CD4-positive, alpha-beta T cell (primary cell): ENCODE data around the gene PHAF1. TPM values are rescaled to one million over a fixed set of nuclear protein-coding genes. Genes with fewer than 3 reads are reported as not detected.

Source experiments
- ATAC-seq: fragments of 200-7000 bp; cut with Tn5 transposase; one replicate; pipeline ENCODE4 v1.10.0; 2022; ENCODE audit warnings: mild to moderate bottlenecking; ENCODE audit not compliant: poor library complexity
- CTCF ChIA-PET: fragments of 350-600 bp; sonication (Branson Sonifier 250); formaldehyde crosslinking; loops from one replicate; lab custom pipeline; 2021; ENCODE audit warnings: antibody characterized with exemption, inconsistent platforms; lab: Charles Lee
- POLR2A ChIA-PET: fragments of 350-600 bp; sonication (Branson Sonifier 250); formaldehyde crosslinking; loops from one replicate; lab custom pipeline; 2021; ENCODE audit warnings: antibody characterized with exemption, inconsistent platforms; lab: Charles Lee
- DNase-seq, 14 experiments: peaks; one replicate each; pipeline ENCODE4 v3.0.0-alpha.2; 2013 to 2020; ENCODE audit warnings: mixed read lengths in 2 of 14
- H3K27ac ChIP-seq, 2 donors: one replicate each; pipeline versions ENCODE4 v1.5.1 to v1.7.0; 2013; ENCODE audit warnings: low read length in 2 of 2, low read depth in 1 of 2, mild to moderate bottlenecking in 1 of 2
- H3K27me3 ChIP-seq, 2 experiments: 1 replicate in 1 of 2; 2 replicates in 1 of 2; pipeline versions ENCODE4 v1.6.1 to v1.7.0; 2013; ENCODE audit warnings: low read length in 2 of 2, control low read depth in 1 of 2, mild to moderate bottlenecking in 1 of 2, moderate library complexity in 1 of 2; ENCODE audit not compliant: insufficient read depth in 2 of 2, control insufficient read depth in 1 of 2
- H3K36me3 ChIP-seq: one replicate; pipeline ENCODE4 v1.6.1; 2013; ENCODE audit warnings: low read length, control low read depth; ENCODE audit not compliant: insufficient read depth
- H3K4me1 ChIP-seq: one replicate; pipeline ENCODE4 v1.6.1; 2013; ENCODE audit warnings: low read length, control low read depth; ENCODE audit not compliant: insufficient read depth
- H3K4me3 ChIP-seq: one replicate; pipeline ENCODE4 v1.5.1; 2013; ENCODE audit warnings: mild to moderate bottlenecking, low read length, moderate library complexity
- H3K9me3 ChIP-seq, 2 experiments: 1 replicate in 1 of 2; 2 replicates in 1 of 2; pipeline versions ENCODE4 v1.6.1 to v1.7.0; 2013; ENCODE audit warnings: low read length in 2 of 2, mild to moderate bottlenecking in 2 of 2, control low read depth in 1 of 2, moderate library complexity in 1 of 2; ENCODE audit not compliant: control insufficient read depth in 1 of 2, insufficient read depth in 1 of 2
- H3K27ac Mint-ChIP-seq: one replicate; pipeline ENCODE4 v1.8.0; 2020; ENCODE audit warnings: mixed read lengths
- H3K27me3 Mint-ChIP-seq: one replicate; pipeline ENCODE4 v1.8.0; 2021; ENCODE audit warnings: mixed read lengths
- H3K36me3 Mint-ChIP-seq: one replicate; pipeline ENCODE4 v1.8.0; 2021; ENCODE audit warnings: low read depth, mixed read lengths
- H3K4me1 Mint-ChIP-seq: one replicate; pipeline ENCODE4 v1.8.0; 2021; ENCODE audit warnings: low read depth, mixed read lengths
- H3K4me3 Mint-ChIP-seq: one replicate; pipeline ENCODE4 v1.8.0; 2020; ENCODE audit warnings: mild to moderate bottlenecking, mixed read lengths
- H3K9me3 Mint-ChIP-seq: one replicate; pipeline ENCODE4 v1.8.0; 2020; ENCODE audit warnings: mixed read lengths
- intact Hi-C, 2 experiments: fragments of 100-400 bp; cut with DNase I in 1 of 2; cut with micrococcal nuclease in 1 of 2; formaldehyde crosslinking; loops; one replicate each; pipeline versions ENCODE4 v1.15.1 to v1.9.0; 2023 to 2025; cut with DNase I, micrococcal nuclease
- total RNA-seq, 174 experiments: library from RNA in 2 of 174; stranded (reverse) in 2 of 174; gene quantifications; one replicate each; pipeline ENCODE4 v1.2.3 and lab custom pipeline; 2021 to 2026
- TF ChIP-seq, protein P1 (sequence below): fragments of 200-600 bp; IDR thresholded peaks from one replicate; pipeline ENCODE4 v1.8.0; 2022; ENCODE audit warnings: antibody characterized with exemption, mild to moderate bottlenecking

Gene PHAF1
- total RNA-seq, 2 experiments from 2014 or later: 10.6 to 10.8 TPM

DNA sequence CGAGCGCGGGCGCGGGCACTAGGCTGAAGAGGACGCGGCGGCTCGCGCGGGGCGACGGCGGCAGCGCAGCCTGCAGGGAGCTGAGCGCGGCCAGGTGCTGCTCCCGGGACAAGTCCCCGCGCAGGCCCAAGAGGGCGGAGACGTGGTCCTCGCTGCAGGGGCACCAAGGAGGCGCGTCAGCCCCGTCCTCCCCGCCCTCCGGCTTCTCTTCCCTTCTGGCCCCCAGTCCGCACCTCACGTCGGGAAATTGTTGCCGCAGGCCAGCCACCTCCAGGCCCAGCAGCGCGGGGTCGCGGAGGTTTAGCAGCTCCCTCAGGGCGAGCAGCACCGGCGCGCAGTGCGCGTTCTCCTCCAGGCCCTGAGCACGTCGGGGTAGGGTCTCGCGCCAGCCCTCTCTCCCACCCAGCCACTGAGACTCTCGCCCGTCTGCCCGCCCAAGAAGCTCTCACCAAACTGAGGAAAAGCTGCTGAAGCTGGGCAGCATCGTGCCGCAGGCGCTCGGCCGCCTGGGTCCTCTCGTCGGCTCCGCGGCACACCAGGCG lies 74.8 kb downstream of the PHAF1 start:
- TF ChIP-seq, protein P1, sequence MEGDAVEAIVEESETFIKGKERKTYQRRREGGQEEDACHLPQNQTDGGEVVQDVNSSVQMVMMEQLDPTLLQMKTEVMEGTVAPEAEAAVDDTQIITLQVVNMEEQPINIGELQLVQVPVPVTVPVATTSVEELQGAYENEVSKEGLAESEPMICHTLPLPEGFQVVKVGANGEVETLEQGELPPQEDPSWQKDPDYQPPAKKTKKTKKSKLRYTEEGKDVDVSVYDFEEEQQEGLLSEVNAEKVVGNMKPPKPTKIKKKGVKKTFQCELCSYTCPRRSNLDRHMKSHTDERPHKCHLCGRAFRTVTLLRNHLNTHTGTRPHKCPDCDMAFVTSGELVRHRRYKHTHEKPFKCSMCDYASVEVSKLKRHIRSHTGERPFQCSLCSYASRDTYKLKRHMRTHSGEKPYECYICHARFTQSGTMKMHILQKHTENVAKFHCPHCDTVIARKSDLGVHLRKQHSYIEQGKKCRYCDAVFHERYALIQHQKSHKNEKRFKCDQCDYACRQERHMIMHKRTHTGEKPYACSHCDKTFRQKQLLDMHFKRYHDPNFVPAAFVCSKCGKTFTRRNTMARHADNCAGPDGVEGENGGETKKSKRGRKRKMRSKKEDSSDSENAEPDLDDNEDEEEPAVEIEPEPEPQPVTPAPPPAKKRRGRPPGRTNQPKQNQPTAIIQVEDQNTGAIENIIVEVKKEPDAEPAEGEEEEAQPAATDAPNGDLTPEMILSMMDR: no peak
- Mint-ChIP-seq H3K36me3 (no peaks in the 10 kb centered on the region), H3K4me3 (peak overlapping the region; percentile 94), H3K4me1 (peaks cover 13% of the 10 kb centered on the region), H3K27ac (peak overlapping the region; percentile 90), H3K9me3 (no peaks in the 10 kb centered on the region), H3K27me3 (no peaks in the 10 kb centered on the region)
- peak; percentile 2 for ATAC-seq
- H3K27me3 ChIP-seq: peaks cover 0 to 3% of the 10 kb centered on the region in 2 experiments
- H3K4me3 ChIP-seq: peak overlapping the region; percentile 86
- no peaks in the 10 kb centered on the region for H3K9me3 ChIP-seq
- peaks cover 26% of the 10 kb centered on the region for H3K4me1 ChIP-seq
- peak in 2 of 14 experiments; percentile 35 to 78 for DNase-seq
- CTCF ChIA-PET: interaction anchor here (0.6 to 2.5 kb wide), 19 partner anchors 9 to 236 kb away, joined by 3 to 20 read pairs (median 5); partner anchors contain the start of genes B3GNT9, FBXL8, TMEM208 and TRADD
- H3K36me3 ChIP-seq: no peaks in the 10 kb centered on the region
- POLR2A ChIA-PET: interaction anchor here (0.6 to 5.2 kb wide), 10 partner anchors 8 to 313 kb away, joined by 3 to 51 read pairs (median 5); partner anchors contain the start of genes E2F4, FBXL8, TMEM208 and TRADD
- intact Hi-C loops: loop anchor here (2.0 to 10.0 kb wide), 3 partner anchors 77 to 238 kb away; partner anchors contain the start of gene PHAF1 (in 1 of the 2)
- no peak overlapping the region for H3K27ac ChIP-seq

DNA sequence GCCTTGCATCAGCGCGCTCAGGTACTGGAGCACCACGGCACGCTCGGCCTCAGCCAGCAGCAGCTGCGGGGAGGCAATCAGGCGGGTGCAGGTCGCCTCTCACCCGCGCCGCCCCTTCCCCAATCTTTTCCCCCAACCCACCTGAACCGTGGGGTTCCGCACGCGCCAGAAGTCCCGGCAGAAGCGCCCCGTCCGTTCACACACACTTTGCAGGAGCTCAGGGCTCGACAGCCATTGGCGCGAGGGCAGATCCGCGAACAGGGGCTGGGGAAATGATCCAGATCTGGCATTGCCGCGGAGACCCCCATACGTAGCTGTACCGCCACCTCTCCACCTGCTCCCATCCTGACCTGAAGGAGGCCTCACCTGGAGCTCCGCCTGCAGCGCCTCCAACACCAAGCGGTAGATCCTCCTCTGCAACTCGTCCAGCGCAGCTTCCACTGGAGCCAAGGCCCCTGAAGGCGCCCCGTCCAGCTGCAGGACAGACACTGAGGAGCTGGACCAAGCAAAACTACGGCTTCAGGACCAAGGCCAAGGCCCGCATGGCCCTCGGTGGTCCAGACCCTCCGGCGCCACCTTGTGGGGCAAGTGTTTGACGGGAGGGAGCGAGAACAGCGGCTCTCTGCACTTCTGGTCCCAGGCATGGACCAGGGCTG lies 75.4 kb downstream of the PHAF1 start:
- no peaks in the 10 kb centered on the region for H3K27me3 ChIP-seq
- no peaks in the 10 kb centered on the region for H3K36me3 ChIP-seq
- peak overlapping the region; percentile 94 for H3K4me3 Mint-ChIP-seq
- H3K9me3 ChIP-seq: no peaks in the 10 kb centered on the region
- peaks cover 13% of the 10 kb centered on the region for H3K4me1 Mint-ChIP-seq
- H3K27me3 Mint-ChIP-seq: no peaks in the 10 kb centered on the region
- no peaks in the 10 kb centered on the region for H3K9me3 Mint-ChIP-seq
- ChIA-PET CTCF (interaction anchor here (0.6 to 2.5 kb wide), 19 partner anchors 8 to 236 kb away, joined by 3 to 20 read pairs (median 5); partner anchors contain the start of genes B3GNT9, FBXL8, TMEM208 and TRADD), POLR2A (interaction anchor here (0.6 to 5.2 kb wide), 10 partner anchors 8 to 314 kb away, joined by 3 to 51 read pairs (median 5); partner anchors contain the start of genes E2F4, FBXL8, TMEM208 and TRADD)
- H3K27ac ChIP-seq: no peak overlapping the region
- peak overlapping the region; percentile 86 for H3K4me3 ChIP-seq
- H3K27ac Mint-ChIP-seq: peak overlapping the region; percentile 90
- intact Hi-C loops: loop anchor here (1.0 to 10.0 kb wide), 7 partner anchors 30 to 238 kb away; partner anchors contain the start of gene PHAF1 (in 1 of the 2)
- TF ChIP-seq, protein P1: peak; percentile 71
- ATAC-seq: no peak
- H3K4me1 ChIP-seq: peaks cover 26% of the 10 kb centered on the region
- peak; percentile 70 to 89 (median 79) for DNase-seq
- no peaks in the 10 kb centered on the region for H3K36me3 Mint-ChIP-seq

DNA sequence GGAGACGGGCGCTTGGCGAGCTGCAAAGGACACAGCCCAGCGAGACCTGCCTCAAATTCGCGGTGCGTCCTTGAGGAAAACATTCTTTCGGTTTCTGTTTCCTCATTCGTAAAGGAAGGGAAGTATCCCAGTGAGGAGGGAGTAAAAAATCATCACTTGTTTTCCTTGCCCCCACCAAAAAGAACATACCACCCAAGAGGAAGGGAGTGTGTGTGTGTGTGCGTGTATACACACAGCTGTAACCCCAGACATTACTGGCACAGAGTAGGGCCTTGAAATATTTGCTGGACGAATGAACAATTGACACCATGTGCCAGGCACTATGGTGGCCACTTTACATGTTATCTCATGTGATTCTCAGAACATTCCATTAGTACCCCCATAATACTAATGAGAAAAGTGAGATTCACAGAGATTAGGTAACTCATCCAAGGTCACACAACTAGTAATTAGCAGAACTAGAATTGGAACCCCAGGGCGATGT lies 76.0 kb downstream of the PHAF1 start:
- peak overlapping the region; percentile 86 for H3K4me3 ChIP-seq
- POLR2A ChIA-PET: interaction anchor here (1.0 to 5.2 kb wide), 6 partner anchors 19 to 185 kb away, joined by 3 to 51 read pairs (median 6); partner anchors contain the start of genes FBXL8, TMEM208 and TRADD
- no peak for DNase-seq
- peaks cover 13% of the 10 kb centered on the region for H3K4me1 Mint-ChIP-seq
- peaks cover 26% of the 10 kb centered on the region for H3K4me1 ChIP-seq
- TF ChIP-seq, protein P1: peak; percentile 41
- no peaks in the 10 kb centered on the region for H3K36me3 ChIP-seq
- no peaks in the 10 kb centered on the region for H3K27me3 Mint-ChIP-seq
- peak overlapping the region; percentile 90 for H3K27ac Mint-ChIP-seq
- intact Hi-C loops: loop anchor here (1.0 to 10.0 kb wide), 6 partner anchors 30 to 239 kb away; no protein-coding TSS in a partner anchor
- H3K9me3 ChIP-seq: no peaks in the 10 kb centered on the region
- no peaks in the 10 kb centered on the region for H3K9me3 Mint-ChIP-seq
- no peaks in the 10 kb centered on the region for H3K36me3 Mint-ChIP-seq
- ATAC-seq: no peak
- no peak overlapping the region for H3K27ac ChIP-seq
- CTCF ChIA-PET: interaction anchor here (0.9 to 2.5 kb wide), 12 partner anchors 8 to 232 kb away, joined by 3 to 20 read pairs (median 6); partner anchors contain the start of genes FBXL8, TMEM208 and TRADD
- H3K4me3 Mint-ChIP-seq: peak overlapping the region; percentile 94
- no peaks in the 10 kb centered on the region for H3K27me3 ChIP-seq
